OCI-LY3 (cell line): ENCODE data around the gene JUN.

Experiments used
- CTCF ChIP-seq: fragments of 200-600, 300-600 bp; sonication (generic); IDR thresholded peaks from 2 replicates; pipeline ENCODE4 v1.5.1; 2014; ENCODE audit warnings: antibody characterized with exemption, low read length, low read depth
- EZH2phosphoT487 ChIP-seq: fragments of 200-600 bp; shearing (Covaris generic); IDR thresholded peaks from 2 replicates; pipeline ENCODE4 v1.6.1; 2018; ENCODE audit warnings: antibody characterized with exemption, mixed run types, low read depth

DNA sequence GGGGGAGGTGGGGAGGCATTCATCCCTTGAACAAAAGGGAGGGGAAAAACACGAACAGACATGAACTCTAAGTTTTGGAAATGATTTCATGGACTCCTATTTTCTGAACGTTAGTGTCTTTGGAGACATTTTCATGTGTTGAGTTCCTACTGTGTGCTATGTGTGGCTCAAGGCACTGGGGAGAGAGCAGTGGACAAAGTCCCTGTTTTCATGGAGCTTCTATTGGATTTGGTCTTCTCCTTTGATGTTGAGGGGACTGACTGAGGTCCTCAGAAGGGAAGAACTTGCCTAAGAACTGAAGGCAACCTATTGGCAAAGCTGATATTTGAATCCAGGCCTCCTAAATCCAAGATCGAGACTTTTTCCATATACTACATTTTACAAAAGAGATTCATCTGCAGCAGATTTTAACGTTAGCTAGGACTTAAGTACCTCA, 30.4 kb downstream of the JUN start:
- no peak for TF ChIP-seq CTCF
- TF ChIP-seq EZH2phosphoT487, result no peak
